ENCODE results near the gene SH3GL1. TPM values are rescaled to one million over a fixed set of nuclear protein-coding genes. Genes with fewer than 3 reads are reported as not detected.

The SH3GL1 gene
- total RNA-seq, 1 donor from 2014 or later: 43.7 TPM

GRCh38 chr19:4313847-4314490, 86.4 kb downstream of the SH3GL1 start:
- intact Hi-C loops (cut with micrococcal nuclease): no loop called here
- Mint-ChIP-seq H3K27me3 (no peaks in the 10 kb centered on the region), H3K4me1 (no peaks in the 10 kb centered on the region), H3K4me3 (no peak overlapping the region), H3K27ac (no peak overlapping the region), H3K36me3 (ENCODE audit: low read depth) (no peaks in the 10 kb centered on the region), H3K9me3 (no peaks in the 10 kb centered on the region)
- no peak for ATAC-seq (ENCODE audit: low read depth)
- TF ChIP-seq CTCF (IDR thresholded peaks at IDR 0.05): no peak
- CTCF ChIA-PET: no interaction called here
- POLR2A ChIA-PET: no interaction called here
- DNase-seq: no peak

Other genes with a start within 250 kb of the SH3GL1 start
- not detected in 2 replicates for gene CREB3L3, start 246.9 kb downstream of the SH3GL1 start, total RNA-seq
- gene SIRT6, start 218.0 kb downstream of the SH3GL1 start, total RNA-seq: 34.1 and 36.8 TPM in 2 replicates
- 0.42 and 0.49 TPM in 2 replicates for gene ANKRD24, start 217.9 kb downstream of the SH3GL1 start, total RNA-seq
- 177 and 186 TPM in 2 replicates for gene EBI3, start 171.0 kb downstream of the SH3GL1 start, total RNA-seq
- gene YJU2, start 153.5 kb downstream of the SH3GL1 start, total RNA-seq: 40.7 and 43.0 TPM in 2 replicates
- not detected in 2 replicates for gene SHD, start 121.3 kb downstream of the SH3GL1 start, total RNA-seq
- gene TMIGD2, start 98.2 kb downstream of the SH3GL1 start, total RNA-seq: not detected in 2 replicates
- 1.4 and 2.6 TPM in 2 replicates for gene FSD1, start 95.9 kb downstream of the SH3GL1 start, total RNA-seq
- 1.1 and 1.3 TPM in 2 replicates for gene STAP2, start 61.7 kb downstream of the SH3GL1 start, total RNA-seq
- 25.2 and 29.8 TPM in 2 replicates for gene MPND, start 57.0 kb downstream of the SH3GL1 start, total RNA-seq
- gene CHAF1A, start 2.1 kb upstream of the SH3GL1 start, total RNA-seq: 13.9 and 19.2 TPM in 2 replicates
- gene UBXN6, start 57.2 kb upstream of the SH3GL1 start, total RNA-seq: 54.3 and 58.2 TPM in 2 replicates
- gene HDGFL2, start 71.8 kb upstream of the SH3GL1 start, total RNA-seq: 44.9 and 49.7 TPM in 2 replicates
- not detected in 2 replicates for gene PLIN4, start 117.9 kb upstream of the SH3GL1 start, total RNA-seq
- 0.17 and 0.33 TPM in 2 replicates for gene PLIN5, start 134.7 kb upstream of the SH3GL1 start, total RNA-seq
- 0.42 and 2.0 TPM in 2 replicates for gene LRG1, start 139.5 kb upstream of the SH3GL1 start, total RNA-seq
- gene SEMA6B, start 159.1 kb upstream of the SH3GL1 start, total RNA-seq: 0.11 and 0.37 TPM in 2 replicates
- gene TNFAIP8L1, start 239.0 kb upstream of the SH3GL1 start, total RNA-seq: 13.2 and 15.5 TPM in 2 replicates